HFF-Myc (cell line): Measurements from ENCODE around the gene MMADHC.

Experiments
- DNase-seq: peaks from one replicate; pipeline ENCODE4 v3.0.0-alpha.2; 2011; ENCODE audit warnings: low read depth; ENCODE audit errors: extremely low read depth
- H3K4me3 ChIP-seq: replicated peaks from 2 replicates; pipeline ENCODE4 v1.5.1; 2011; ENCODE audit warnings: low read depth, mild to moderate bottlenecking, control low read depth, low read length
- CTCF ChIP-seq: IDR thresholded peaks from 2 replicates; pipeline ENCODE4 v1.5.1; 2012; ENCODE audit warnings: mild to moderate bottlenecking, low read depth, low read length, control low read depth; ENCODE audit errors: missing control alignments

Gene MMADHC

GRCh38 chr2:149587220-149587949, at the start of gene MMADHC:
MMADHC (minus strand) TSS chr2:149587775; CDS start chr2:149587097, 678 bp downstream.
- H3K4me3 ChIP-seq, result peak within 1 kb of the TSS; percentile 86
- peak; percentile 84 for DNase-seq
- no peak for TF ChIP-seq CTCF

GRCh38 chr2:149634103-149634502, 46.5 kb upstream of the MMADHC start:
- no peak for TF ChIP-seq CTCF
- no peak for DNase-seq
- no peak overlapping the region for H3K4me3 ChIP-seq

- no peak overlapping the region for H3K4me3 ChIP-seq
- no peak for DNase-seq
- no peak for TF ChIP-seq CTCF
These were observed 42.9 kb upstream of the MMADHC start for GRCh38 chr2:149630445-149630844.

- no peak for DNase-seq
- TF ChIP-seq CTCF, result no peak
- H3K4me3 ChIP-seq, result no peak overlapping the region
These were observed 41.5 kb upstream of the MMADHC start for GRCh38 chr2:149629026-149629425.

- DNase-seq, result no peak
- TF ChIP-seq CTCF, result no peak
- no peak overlapping the region for H3K4me3 ChIP-seq
These were observed 39.7 kb upstream of the MMADHC start for GRCh38 chr2:149627111-149627801.

- H3K4me3 ChIP-seq, result no peak overlapping the region
- no peak for TF ChIP-seq CTCF
- DNase-seq, result no peak
These were observed 38.1 kb upstream of the MMADHC start for GRCh38 chr2:149625671-149626070.
